IMR-90 (cell line): Measurements from ENCODE around the gene PPP6R1. TPM values are rescaled to one million over a fixed set of nuclear protein-coding genes. Genes with fewer than 3 reads are reported as not detected.

Source experiments
- ATAC-seq: fragments of 200-7000 bp; cut with Tn5 transposase; 2 replicates; pipeline ENCODE4 v1.9.1; 2020; ENCODE audit warnings: low read depth, mild to moderate bottlenecking, moderate library complexity
- BruUV-seq: library from RNA; stranded (reverse); fragments of 400-500 nt; replicated peaks from 2 replicates; lab custom pipeline; 2021; lab: Mats Ljungman, UMichigan
- CTCF ChIA-PET: fragments of 300-600 bp; formaldehyde crosslinking; extraction: SDS; loops from one replicate; lab custom pipeline; 2021; ENCODE audit warnings: antibody characterized with exemption; lab: Yijun Ruan, JAX
- POLR2A ChIA-PET: fragments of 300-600 bp; sonication (Branson Sonifier 250); formaldehyde crosslinking; loops from one replicate; lab custom pipeline; 2022; ENCODE audit warnings: antibody characterized with exemption; ENCODE audit not compliant: unreplicated experiment; lab: Charles Lee
- DNase-seq: peaks from one replicate; pipeline ENCODE4 v3.0.0; 2013
- H2AFZ ChIP-seq: replicated peaks from 2 replicates; pipeline ENCODE3; 2013; ENCODE audit warnings: low read length, mild to moderate bottlenecking; ENCODE audit not compliant: poor library complexity
- H2AK5ac ChIP-seq: 2 replicates; pipeline ENCODE4 v1.6.1; 2013; ENCODE audit warnings: low read depth, low read length, inconsistent platforms
- H2AK9ac ChIP-seq: replicated peaks from 2 replicates; pipeline ENCODE3; 2013; ENCODE audit warnings: mild to moderate bottlenecking, low read depth, low read length, moderate library complexity; ENCODE audit not compliant: poor library complexity
- H2BK120ac ChIP-seq: 2 replicates; pipeline ENCODE4 v1.6.1; 2013; ENCODE audit warnings: low read depth, low read length, inconsistent platforms
- H2BK15ac ChIP-seq: 3 replicates; pipeline ENCODE4 v1.6.1; 2013; ENCODE audit warnings: low read depth, low read length, inconsistent platforms
- H2BK20ac ChIP-seq: 2 replicates; pipeline ENCODE4 v1.6.1; 2013; ENCODE audit warnings: low read depth, mild to moderate bottlenecking, inconsistent platforms, low read length, moderate library complexity
- H2BK5ac ChIP-seq: 2 replicates; pipeline ENCODE4 v1.6.1; 2013; ENCODE audit warnings: mild to moderate bottlenecking, low read depth, low read length, inconsistent platforms; ENCODE audit not compliant: poor library complexity, severe bottlenecking
- H3K14ac ChIP-seq: replicated peaks from 2 replicates; pipeline ENCODE4 v1.6.1; 2013; ENCODE audit warnings: low read depth, low read length, inconsistent platforms
- H3K18ac ChIP-seq: 2 replicates; pipeline ENCODE4 v1.6.1; 2013; ENCODE audit warnings: low read depth, low read length, control low read depth
- H3K23ac ChIP-seq: 2 replicates; pipeline ENCODE4 v1.6.1; 2013; ENCODE audit warnings: low read depth, low read length, inconsistent platforms
- H3K27ac ChIP-seq: 2 replicates; pipeline ENCODE4 v1.5.1; 2013; ENCODE audit warnings: mild to moderate bottlenecking, control low read depth, low read length; ENCODE audit not compliant: insufficient read depth
- H3K27me3 ChIP-seq: 2 replicates; pipeline ENCODE4 v1.6.1; 2013; ENCODE audit warnings: low read length; ENCODE audit not compliant: control insufficient read depth, insufficient read depth
- H3K36me3 ChIP-seq: 2 replicates; pipeline ENCODE4 v1.6.1; 2013; ENCODE audit warnings: low read length, mixed read lengths; ENCODE audit not compliant: control insufficient read depth, insufficient read depth
- H3K4ac ChIP-seq: 2 replicates; pipeline ENCODE4 v1.6.1; 2013; ENCODE audit warnings: low read depth, low read length, inconsistent platforms
- H3K4me1 ChIP-seq: 2 replicates; pipeline ENCODE4 v1.6.1; 2013; ENCODE audit warnings: low read length, mixed read lengths; ENCODE audit not compliant: control insufficient read depth, insufficient read depth
- H3K4me2 ChIP-seq: 2 replicates; pipeline ENCODE4 v1.6.1; 2013; ENCODE audit warnings: low read depth, mild to moderate bottlenecking, control low read depth, low read length, moderate library complexity
- H3K4me3 ChIP-seq: 2 replicates; pipeline ENCODE4 v1.5.1; 2013; ENCODE audit warnings: low read depth, mild to moderate bottlenecking, control low read depth, low read length, moderate library complexity; ENCODE audit not compliant: insufficient read depth
- H3K56ac ChIP-seq: 2 replicates; pipeline ENCODE4 v1.6.1; 2013; ENCODE audit warnings: low read length, inconsistent platforms; ENCODE audit not compliant: insufficient read depth; ENCODE audit errors: extremely low read depth
- H3K79me1 ChIP-seq, 2 experiments: 2 replicates each; pipeline ENCODE4 v1.6.1; 2013; ENCODE audit warnings: low read length in 2 of 2, inconsistent platforms in 1 of 2, low read depth in 1 of 2
- H3K9ac ChIP-seq: 2 replicates; pipeline ENCODE4 v1.6.1; 2013; ENCODE audit warnings: low read depth, low read length, control low read depth
- H3K9me1 ChIP-seq: 2 replicates; pipeline ENCODE4 v1.6.1; 2013; ENCODE audit warnings: low read length, inconsistent platforms; ENCODE audit not compliant: insufficient read depth
- H3K9me3 ChIP-seq: 2 replicates; pipeline ENCODE4 v1.6.1; 2013; ENCODE audit warnings: low read length; ENCODE audit not compliant: control insufficient read depth, insufficient read depth
- H4K20me1 ChIP-seq: 2 replicates; pipeline ENCODE4 v1.6.1; 2013; ENCODE audit warnings: low read length, inconsistent platforms; ENCODE audit not compliant: insufficient read depth
- H4K5ac ChIP-seq: 2 replicates; pipeline ENCODE4 v1.6.1; 2013; ENCODE audit warnings: mild to moderate bottlenecking, low read depth, low read length, control low read depth
- H4K8ac ChIP-seq, 2 experiments: 2 replicates each; pipeline ENCODE4 v1.6.1; 2013; ENCODE audit warnings: low read depth in 2 of 2, low read length in 2 of 2, control low read depth in 1 of 2, inconsistent platforms in 1 of 2
- H4K91ac ChIP-seq: 2 replicates; pipeline ENCODE4 v1.6.1; 2013; ENCODE audit warnings: low read depth, low read length, inconsistent platforms; ENCODE audit not compliant: insufficient read depth
- BHLHE40 ChIP-seq: fragments of 150-350 bp; IDR thresholded peaks from 2 replicates; pipeline ENCODE4 v1.6.1; 2016; ENCODE audit warnings: mild to moderate bottlenecking, low read depth, low read length
- CEBPB ChIP-seq: IDR thresholded peaks from 2 replicates; pipeline ENCODE4 v1.6.1; 2012; ENCODE audit warnings: low read depth, low read length, improper control_type of control experiment
- CHD1 ChIP-seq: IDR thresholded peaks from 2 replicates; pipeline ENCODE4 v1.6.1; 2012; ENCODE audit warnings: low read depth, low read length, improper control_type of control experiment
- FOS ChIP-seq: fragments of 150-350 bp; IDR thresholded peaks from 2 replicates; pipeline ENCODE4 v1.6.1; 2016; ENCODE audit warnings: low read depth, low read length
- MAFK ChIP-seq: IDR thresholded peaks from 2 replicates; pipeline ENCODE4 v1.6.1; 2012; ENCODE audit warnings: low read depth, low read length, improper control_type of control experiment
- MAZ ChIP-seq: IDR thresholded peaks from 2 replicates; pipeline ENCODE4 v1.6.1; 2012; ENCODE audit warnings: low read depth, mild to moderate bottlenecking, low read length, improper control_type of control experiment, moderate library complexity, borderline replicate concordance
- MXI1 ChIP-seq: IDR thresholded peaks from 2 replicates; pipeline ENCODE4 v1.6.1; 2012; ENCODE audit warnings: low read depth, mild to moderate bottlenecking, low read length, moderate library complexity, borderline replicate concordance
- NFE2L2 ChIP-seq: fragments of 150-350 bp; IDR thresholded peaks from 2 replicates; pipeline ENCODE4 v1.6.1; 2016; ENCODE audit warnings: low read depth, mild to moderate bottlenecking, low read length
- POLR2A ChIP-seq: IDR thresholded peaks from 2 replicates; pipeline ENCODE4 v1.6.1; 2012; ENCODE audit warnings: mild to moderate bottlenecking, low read depth, low read length
- RAD21 ChIP-seq: IDR thresholded peaks from 2 replicates; pipeline ENCODE4 v1.6.1; 2012; ENCODE audit warnings: low read length, improper control_type of control experiment
- RCOR1 ChIP-seq: IDR thresholded peaks from 2 replicates; pipeline ENCODE4 v1.6.1; 2012; ENCODE audit warnings: mild to moderate bottlenecking, low read length, improper control_type of control experiment; ENCODE audit not compliant: insufficient replicate concordance
- RFX5 ChIP-seq: IDR thresholded peaks from 2 replicates; pipeline ENCODE4 v1.8.0; 2012; ENCODE audit warnings: low read depth, mild to moderate bottlenecking, low read length, moderate library complexity
- SMC3 ChIP-seq: fragments of 150-350 bp; IDR thresholded peaks from 2 replicates; pipeline ENCODE4 v1.6.1; 2016; ENCODE audit warnings: low read depth, mild to moderate bottlenecking, antibody characterized with exemption, low read length, moderate library complexity
- WGBS, 2 experiments: methylation state at CpG; one replicate each; pipeline versions ENCODE4 v1.1.5 to v1.1.7; 2013; ENCODE audit warnings: missing lambda C conversion rate in 2 of 2; ENCODE audit not compliant: insufficient read length in 1 of 2; ENCODE audit errors: extremely low coverage in 2 of 2; 5-methylcytosine and 5-hydroxymethylcytosine counted together
- dilution Hi-C: fragments of 300-500 bp; cut with HindIII; formaldehyde crosslinking; loops from one replicate; pipeline ENCODE4 v1.14.3; 2018; ENCODE audit warnings: low sequenced_read_pairs; ENCODE audit not compliant: unreplicated experiment
- in situ Hi-C: fragments of 300-500 bp; cut with MboI; formaldehyde crosslinking; loops from 3 replicates; pipeline ENCODE4 v1.14.3; 2019; ENCODE audit warnings: low sequenced_read_pairs, inconsistent platforms, mixed read lengths
- intact Hi-C: fragments of 100-400 bp; cut with micrococcal nuclease; formaldehyde crosslinking; loops from 2 replicates; pipeline ENCODE4 v1.10.0; 2022
- polyA plus RNA-seq, 3 experiments: library from polyadenylated mRNA; depleted of rRNA; stranded (reverse); fragments of >200 nt; gene quantifications; 2 replicates each; pipeline ENCODE4 v1.2.3, GENCODE V29; 2012; ENCODE audit warnings: low replicate concordance in 1 of 3
- total RNA-seq: library from RNA; depleted of rRNA; stranded (reverse); fragments of >200 nt; gene quantifications from 2 replicates; pipeline ENCODE4 v1.2.3, GENCODE V29; 2012
- TF ChIP-seq, protein P1 (sequence below): conservative IDR thresholded peaks from 2 replicates; pipeline ENCODE4 v1.5.1; 2012; ENCODE audit warnings: mild to moderate bottlenecking, low read depth, low read length, improper control_type of control experiment
- TF ChIP-seq, protein P2 (sequence below): fragments of 150-350 bp; IDR thresholded peaks from 2 replicates; pipeline ENCODE4 v1.6.1; 2016; ENCODE audit warnings: low read depth, mild to moderate bottlenecking, low read length, moderate library complexity, borderline replicate concordance
- TF ChIP-seq, protein P3 (sequence below): fragments of 150-350 bp; IDR thresholded peaks from 2 replicates; pipeline ENCODE4 v1.6.1; 2017; ENCODE audit warnings: mild to moderate bottlenecking, antibody characterized with exemption, low read length, low read depth

The PPP6R1 gene
- total and polyA plus RNA-seq, 2 of the 4 experiments (the other 2 are of a cell fraction): 19.9 to 50.2 TPM

DNA sequence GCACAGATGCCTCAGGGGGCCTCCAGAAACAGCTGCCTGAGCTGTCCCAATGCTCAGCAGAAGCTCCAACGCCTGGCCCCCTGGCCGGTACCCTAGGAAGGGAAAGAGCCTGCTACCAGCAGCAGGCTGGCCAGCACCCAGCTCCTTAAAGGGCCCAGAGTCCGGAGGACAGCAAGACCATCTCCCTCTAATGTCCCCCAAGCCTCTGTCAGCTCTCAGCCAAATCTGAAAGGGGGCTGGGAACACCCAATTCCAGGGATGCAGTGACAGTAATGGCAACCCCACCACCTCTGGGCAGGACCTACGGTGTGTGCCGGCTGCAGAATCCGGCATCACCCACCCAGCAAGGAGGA, 4.2 kb downstream of the PPP6R1 start:
- Histone ChIP-seq H3K9ac (no peak overlapping the region), H4K8ac (no peak overlapping the region), H3K14ac (no peak overlapping the region), H3K36me3 (peaks cover 1% of the 10 kb centered on the region; the same call in 1 of the 2 replicates), H2AFZ (no peak overlapping the region), H3K18ac (no peak overlapping the region), H3K4me3 (no peak overlapping the region), H2BK120ac (no peak overlapping the region), H2BK5ac (no peak overlapping the region), H3K27ac (no peak overlapping the region), H2AK9ac (peak overlapping the region; percentile 34), H4K5ac (no peak overlapping the region), H3K79me1 (peaks cover 6 to 79% of the 10 kb centered on the region in 2 experiments), H3K27me3 (no peaks in the 10 kb centered on the region), H3K9me1 (peaks cover 37% of the 10 kb centered on the region), H3K23ac (no peak overlapping the region), H3K4ac (no peak overlapping the region), H4K20me1 (peaks cover 87% of the 10 kb centered on the region), H2BK15ac (no peak overlapping the region), H4K91ac (no peak overlapping the region), H2AK5ac (no peak overlapping the region), H3K4me1 (peaks cover 15% of the 10 kb centered on the region), H2BK20ac (no peak overlapping the region), H3K56ac (no peak overlapping the region), H3K4me2 (no peak overlapping the region), H3K9me3 (no peaks in the 10 kb centered on the region)
- WGBS, 2 experiments: 41% methylated on average over 2 of the region's 6 CpGs; no CpG with 5 or more reads in 1 of the 2 experiments
- ChIA-PET CTCF (no interaction called here), POLR2A (no interaction called here)
- dilution Hi-C loops (no loop called here), intact Hi-C loops (no loop called here), in situ Hi-C loops (no loop called here)
- no peak for DNase-seq
- ATAC-seq: no peak
- TF ChIP-seq BHLHE40: no peak
- TF ChIP-seq, protein P1, sequence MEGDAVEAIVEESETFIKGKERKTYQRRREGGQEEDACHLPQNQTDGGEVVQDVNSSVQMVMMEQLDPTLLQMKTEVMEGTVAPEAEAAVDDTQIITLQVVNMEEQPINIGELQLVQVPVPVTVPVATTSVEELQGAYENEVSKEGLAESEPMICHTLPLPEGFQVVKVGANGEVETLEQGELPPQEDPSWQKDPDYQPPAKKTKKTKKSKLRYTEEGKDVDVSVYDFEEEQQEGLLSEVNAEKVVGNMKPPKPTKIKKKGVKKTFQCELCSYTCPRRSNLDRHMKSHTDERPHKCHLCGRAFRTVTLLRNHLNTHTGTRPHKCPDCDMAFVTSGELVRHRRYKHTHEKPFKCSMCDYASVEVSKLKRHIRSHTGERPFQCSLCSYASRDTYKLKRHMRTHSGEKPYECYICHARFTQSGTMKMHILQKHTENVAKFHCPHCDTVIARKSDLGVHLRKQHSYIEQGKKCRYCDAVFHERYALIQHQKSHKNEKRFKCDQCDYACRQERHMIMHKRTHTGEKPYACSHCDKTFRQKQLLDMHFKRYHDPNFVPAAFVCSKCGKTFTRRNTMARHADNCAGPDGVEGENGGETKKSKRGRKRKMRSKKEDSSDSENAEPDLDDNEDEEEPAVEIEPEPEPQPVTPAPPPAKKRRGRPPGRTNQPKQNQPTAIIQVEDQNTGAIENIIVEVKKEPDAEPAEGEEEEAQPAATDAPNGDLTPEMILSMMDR: no peak
- TF ChIP-seq FOS: no peak
- no peak for TF ChIP-seq NFE2L2
- no peak for TF ChIP-seq CHD1
- TF ChIP-seq CEBPB: no peak
- TF ChIP-seq, protein P2, sequence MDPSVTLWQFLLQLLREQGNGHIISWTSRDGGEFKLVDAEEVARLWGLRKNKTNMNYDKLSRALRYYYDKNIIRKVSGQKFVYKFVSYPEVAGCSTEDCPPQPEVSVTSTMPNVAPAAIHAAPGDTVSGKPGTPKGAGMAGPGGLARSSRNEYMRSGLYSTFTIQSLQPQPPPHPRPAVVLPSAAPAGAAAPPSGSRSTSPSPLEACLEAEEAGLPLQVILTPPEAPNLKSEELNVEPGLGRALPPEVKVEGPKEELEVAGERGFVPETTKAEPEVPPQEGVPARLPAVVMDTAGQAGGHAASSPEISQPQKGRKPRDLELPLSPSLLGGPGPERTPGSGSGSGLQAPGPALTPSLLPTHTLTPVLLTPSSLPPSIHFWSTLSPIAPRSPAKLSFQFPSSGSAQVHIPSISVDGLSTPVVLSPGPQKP: no peak
- TF ChIP-seq POLR2A: no peak
- no peak for TF ChIP-seq MAZ
- no peak for TF ChIP-seq RCOR1
- TF ChIP-seq MXI1: no peak
- TF ChIP-seq, protein P3, sequence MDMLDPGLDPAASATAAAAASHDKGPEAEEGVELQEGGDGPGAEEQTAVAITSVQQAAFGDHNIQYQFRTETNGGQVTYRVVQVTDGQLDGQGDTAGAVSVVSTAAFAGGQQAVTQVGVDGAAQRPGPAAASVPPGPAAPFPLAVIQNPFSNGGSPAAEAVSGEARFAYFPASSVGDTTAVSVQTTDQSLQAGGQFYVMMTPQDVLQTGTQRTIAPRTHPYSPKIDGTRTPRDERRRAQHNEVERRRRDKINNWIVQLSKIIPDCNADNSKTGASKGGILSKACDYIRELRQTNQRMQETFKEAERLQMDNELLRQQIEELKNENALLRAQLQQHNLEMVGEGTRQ: no peak
- TF ChIP-seq SMC3: no peak
- no peak for TF ChIP-seq RAD21
- no peak for TF ChIP-seq RFX5
- no peak for TF ChIP-seq MAFK
- no TSS peak for BruUV-seq
